ENCODE data around the gene KDM4C.

DNA sequence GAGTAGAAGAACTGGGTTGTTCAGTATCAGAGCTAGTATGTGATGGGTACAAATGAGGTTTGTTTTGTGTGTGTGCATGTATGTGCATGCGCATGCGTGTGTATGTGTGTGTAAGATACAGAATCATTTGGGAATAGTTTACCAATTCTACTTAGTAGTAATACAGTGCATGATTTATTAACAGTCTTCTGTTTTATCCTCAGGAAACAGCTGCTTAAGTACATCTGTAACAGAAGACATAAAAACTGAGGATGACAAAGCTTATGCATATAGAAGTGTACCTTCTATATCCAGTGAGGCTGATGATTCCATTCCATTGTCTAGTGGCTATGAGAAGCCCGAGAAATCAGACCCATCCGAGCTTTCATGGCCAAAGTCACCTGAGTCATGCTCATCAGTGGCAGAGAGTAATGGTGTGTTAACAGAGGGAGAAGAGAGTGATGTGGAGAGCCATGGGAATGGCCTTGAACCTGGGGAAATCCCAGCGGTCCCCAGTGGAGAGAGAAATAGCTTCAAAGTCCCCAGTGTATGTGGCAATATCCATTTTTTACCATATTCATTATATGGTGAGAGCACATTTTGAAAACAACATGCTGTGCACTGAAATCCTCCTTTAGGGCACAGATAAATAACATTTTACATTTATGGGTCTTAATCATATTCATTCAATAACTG lies 228.5 kb downstream of the KDM4C start:
- TF ChIP-seq, protein P1, sequence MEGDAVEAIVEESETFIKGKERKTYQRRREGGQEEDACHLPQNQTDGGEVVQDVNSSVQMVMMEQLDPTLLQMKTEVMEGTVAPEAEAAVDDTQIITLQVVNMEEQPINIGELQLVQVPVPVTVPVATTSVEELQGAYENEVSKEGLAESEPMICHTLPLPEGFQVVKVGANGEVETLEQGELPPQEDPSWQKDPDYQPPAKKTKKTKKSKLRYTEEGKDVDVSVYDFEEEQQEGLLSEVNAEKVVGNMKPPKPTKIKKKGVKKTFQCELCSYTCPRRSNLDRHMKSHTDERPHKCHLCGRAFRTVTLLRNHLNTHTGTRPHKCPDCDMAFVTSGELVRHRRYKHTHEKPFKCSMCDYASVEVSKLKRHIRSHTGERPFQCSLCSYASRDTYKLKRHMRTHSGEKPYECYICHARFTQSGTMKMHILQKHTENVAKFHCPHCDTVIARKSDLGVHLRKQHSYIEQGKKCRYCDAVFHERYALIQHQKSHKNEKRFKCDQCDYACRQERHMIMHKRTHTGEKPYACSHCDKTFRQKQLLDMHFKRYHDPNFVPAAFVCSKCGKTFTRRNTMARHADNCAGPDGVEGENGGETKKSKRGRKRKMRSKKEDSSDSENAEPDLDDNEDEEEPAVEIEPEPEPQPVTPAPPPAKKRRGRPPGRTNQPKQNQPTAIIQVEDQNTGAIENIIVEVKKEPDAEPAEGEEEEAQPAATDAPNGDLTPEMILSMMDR (IDR thresholded peaks at IDR 0.05; ENCODE audit: insufficient read depth, low read depth, low read length) = no peak
- no peak for TF ChIP-seq EZH2 (IDR thresholded peaks at IDR 0.05; ENCODE audit: insufficient read depth, low read length)
